Measurements from ENCODE around the gene NEURL3. TPM values are rescaled to one million over a fixed set of nuclear protein-coding genes. Genes with fewer than 3 reads are reported as not detected.

Gene NEURL3
- total RNA-seq, 1 donor from 2014 or later, result not detected

DNA sequence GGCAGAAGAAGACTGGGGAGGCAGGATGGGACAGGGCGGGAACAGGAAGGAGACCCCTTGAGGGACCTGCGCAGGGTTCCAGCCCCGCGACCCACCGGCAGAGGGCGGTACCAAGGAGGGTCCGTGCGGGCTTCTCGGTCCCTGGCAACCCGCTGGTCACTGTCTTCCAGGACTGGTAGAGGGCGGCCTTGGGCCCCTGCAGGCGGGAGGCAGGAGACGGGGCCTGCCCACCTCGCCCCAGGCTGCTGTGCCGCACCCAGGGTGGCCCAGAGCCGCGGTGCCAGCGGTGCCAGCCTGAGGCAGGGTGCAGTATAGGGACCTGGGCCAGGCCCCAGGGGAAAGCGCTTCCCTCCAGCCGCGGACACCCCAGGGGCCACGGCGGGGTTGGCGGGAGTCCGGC is 34.5 kb downstream of the NEURL3 start:
- Histone ChIP-seq H3K27me3 (peaks cover 12% of the 10 kb centered on the region), H3K4me1 (no peaks in the 10 kb centered on the region), H3K79me2 (ENCODE audit: low read depth) (no peaks in the 10 kb centered on the region), H3K27ac (no peak overlapping the region), H4K20me1 (ENCODE audit: low read depth) (no peaks in the 10 kb centered on the region), H3K9ac (no peak overlapping the region), H3K9me3 (ENCODE audit: low read depth) (no peaks in the 10 kb centered on the region), H3K4me3 (peak overlapping the region; percentile 27), H3F3A (ENCODE audit: low read depth) (no peaks in the 10 kb centered on the region), H3K36me3 (no peaks in the 10 kb centered on the region), H3K4me2 (peak overlapping the region; percentile 64), H2AFZ (replicated peaks) (peak overlapping the region; percentile 88)
- peaks cover 2% of the 10 kb centered on the region for H3K9me3 Mint-ChIP-seq
- H3K36me3 Mint-ChIP-seq, result no peaks in the 10 kb centered on the region
- H3K4me1 Mint-ChIP-seq, result no peaks in the 10 kb centered on the region
- H3K4me3 Mint-ChIP-seq, result no peak overlapping the region
- no peak overlapping the region for H3K27ac Mint-ChIP-seq
- TF ChIP-seq EZH2 (IDR thresholded peaks at IDR 0.05) (no peak), CTCF (IDR thresholded peaks at IDR 0.05) (peak; percentile 74)
- H3K27me3 Mint-ChIP-seq (ENCODE audit: insufficient read depth, low read depth), result peaks cover 2% of the 10 kb centered on the region
- peak; percentile 78 for DNase-seq (ENCODE audit: low spot score)

GRCh38 chr2:96470109-96470508 is 35.0 kb downstream of the NEURL3 start:
- TF ChIP-seq CTCF (IDR thresholded peaks at IDR 0.05), result no peak
- no peak for TF ChIP-seq EZH2phosphoT487 (IDR thresholded peaks at IDR 0.05)
- no peak for TF ChIP-seq EZH2 (IDR thresholded peaks at IDR 0.05)
- Mint-ChIP-seq H3K27me3 (ENCODE audit: insufficient read depth, low read depth) (peaks cover 2% of the 10 kb centered on the region), H3K27ac (no peak overlapping the region), H3K4me1 (no peaks in the 10 kb centered on the region), H3K36me3 (no peaks in the 10 kb centered on the region), H3K9me3 (peaks cover 2% of the 10 kb centered on the region), H3K4me3 (no peak overlapping the region)
- Histone ChIP-seq H3K27ac (no peak overlapping the region), H3K4me3 (no peak overlapping the region), H3K9me3 (ENCODE audit: low read depth) (no peaks in the 10 kb centered on the region), H3F3A (ENCODE audit: low read depth) (no peaks in the 10 kb centered on the region), H4K20me1 (ENCODE audit: low read depth) (no peaks in the 10 kb centered on the region), H3K79me2 (ENCODE audit: low read depth) (no peaks in the 10 kb centered on the region), H3K4me1 (no peaks in the 10 kb centered on the region), H3K9ac (no peak overlapping the region), H3K4me2 (peak overlapping the region; percentile 64), H3K36me3 (no peaks in the 10 kb centered on the region), H2AFZ (replicated peaks) (peak overlapping the region; percentile 88), H3K27me3 (peaks cover 8% of the 10 kb centered on the region)
- no peak for DNase-seq (ENCODE audit: low spot score)

DNA sequence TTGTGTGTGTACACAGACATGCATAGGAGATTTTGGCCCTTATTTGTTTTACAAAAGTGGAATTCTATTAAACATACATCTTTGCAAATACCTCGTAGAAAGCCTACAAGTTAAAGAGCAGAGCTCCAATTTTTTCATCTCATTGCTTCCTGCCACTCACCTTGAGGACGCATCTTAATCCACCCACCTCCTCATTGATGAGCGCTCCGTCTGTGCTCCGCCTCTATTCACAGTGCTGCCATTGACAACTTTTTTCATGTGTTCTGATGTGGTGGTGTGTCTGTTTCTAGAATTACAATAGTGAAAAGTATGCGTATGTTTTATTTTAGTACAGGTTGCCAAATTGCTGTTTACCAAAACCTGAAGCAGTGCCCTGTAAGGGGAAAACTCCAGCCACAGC is 36.3 kb downstream of the NEURL3 start:
- no peak overlapping the region for H3K27ac Mint-ChIP-seq
- Histone ChIP-seq H3F3A (ENCODE audit: low read depth) (no peaks in the 10 kb centered on the region), H3K27ac (no peak overlapping the region), H2AFZ (replicated peaks) (no peak overlapping the region), H3K4me3 (no peak overlapping the region), H3K9ac (no peak overlapping the region), H3K79me2 (ENCODE audit: low read depth) (no peaks in the 10 kb centered on the region), H3K27me3 (peaks cover 8% of the 10 kb centered on the region), H3K4me2 (no peak overlapping the region), H3K4me1 (no peaks in the 10 kb centered on the region), H3K36me3 (no peaks in the 10 kb centered on the region), H4K20me1 (ENCODE audit: low read depth) (no peaks in the 10 kb centered on the region), H3K9me3 (ENCODE audit: low read depth) (no peaks in the 10 kb centered on the region)
- H3K9me3 Mint-ChIP-seq, result peaks cover 6% of the 10 kb centered on the region
- H3K4me1 Mint-ChIP-seq, result no peaks in the 10 kb centered on the region
- no peak for DNase-seq (ENCODE audit: low spot score)
- no peak overlapping the region for H3K4me3 Mint-ChIP-seq
- H3K36me3 Mint-ChIP-seq, result no peaks in the 10 kb centered on the region
- TF ChIP-seq EZH2 (IDR thresholded peaks at IDR 0.05) (no peak), CTCF (IDR thresholded peaks at IDR 0.05) (no peak), EZH2phosphoT487 (IDR thresholded peaks at IDR 0.05) (no peak)
- H3K27me3 Mint-ChIP-seq (ENCODE audit: insufficient read depth, low read depth), result peaks cover 2% of the 10 kb centered on the region
